Measurements from ENCODE around the gene SLIT1. TPM values are rescaled to one million over a fixed set of nuclear protein-coding genes. Genes with fewer than 3 reads are reported as not detected.

SLIT1 gene
- total RNA-seq, 1 donor from 2014 or later = 0.12 TPM

DNA sequence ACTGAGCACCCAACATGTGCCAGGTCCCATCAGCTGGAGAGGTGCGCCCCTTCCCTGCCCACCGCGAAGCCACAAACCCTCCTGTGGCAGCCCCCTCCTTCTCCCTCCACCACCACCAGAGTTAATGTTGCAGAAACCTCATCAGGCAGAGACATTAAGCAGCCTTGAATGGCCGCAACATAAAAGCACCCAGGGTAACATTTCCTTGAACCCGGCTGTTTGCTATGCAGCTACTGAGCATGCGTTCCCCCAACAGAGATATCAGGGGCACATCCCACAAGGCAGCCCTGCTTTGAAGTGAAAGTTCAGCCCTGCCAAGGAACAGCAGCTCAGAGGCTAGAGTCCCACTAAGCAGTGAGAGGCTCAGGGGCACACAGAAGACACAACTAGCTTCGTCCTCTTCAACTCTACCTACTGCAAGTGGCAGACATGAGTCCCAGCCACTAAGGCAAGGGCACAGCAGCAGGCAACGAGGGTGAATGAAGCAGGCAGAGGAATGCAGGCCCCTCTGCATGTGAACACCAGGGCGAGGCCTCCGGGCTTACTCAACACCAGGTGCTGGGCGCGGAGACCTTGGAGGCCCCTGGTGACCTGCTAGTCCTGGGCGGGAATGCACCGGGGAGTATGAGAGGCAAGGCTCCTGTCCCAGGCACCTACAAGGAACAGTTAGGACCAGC, 107.4 kb downstream of the SLIT1 start:
- no peak overlapping the region for H3K4me3 ChIP-seq (ENCODE audit: low read depth, low read length)
- no peak for DNase-seq (ENCODE audit: low read depth)
- TF ChIP-seq, protein P1, sequence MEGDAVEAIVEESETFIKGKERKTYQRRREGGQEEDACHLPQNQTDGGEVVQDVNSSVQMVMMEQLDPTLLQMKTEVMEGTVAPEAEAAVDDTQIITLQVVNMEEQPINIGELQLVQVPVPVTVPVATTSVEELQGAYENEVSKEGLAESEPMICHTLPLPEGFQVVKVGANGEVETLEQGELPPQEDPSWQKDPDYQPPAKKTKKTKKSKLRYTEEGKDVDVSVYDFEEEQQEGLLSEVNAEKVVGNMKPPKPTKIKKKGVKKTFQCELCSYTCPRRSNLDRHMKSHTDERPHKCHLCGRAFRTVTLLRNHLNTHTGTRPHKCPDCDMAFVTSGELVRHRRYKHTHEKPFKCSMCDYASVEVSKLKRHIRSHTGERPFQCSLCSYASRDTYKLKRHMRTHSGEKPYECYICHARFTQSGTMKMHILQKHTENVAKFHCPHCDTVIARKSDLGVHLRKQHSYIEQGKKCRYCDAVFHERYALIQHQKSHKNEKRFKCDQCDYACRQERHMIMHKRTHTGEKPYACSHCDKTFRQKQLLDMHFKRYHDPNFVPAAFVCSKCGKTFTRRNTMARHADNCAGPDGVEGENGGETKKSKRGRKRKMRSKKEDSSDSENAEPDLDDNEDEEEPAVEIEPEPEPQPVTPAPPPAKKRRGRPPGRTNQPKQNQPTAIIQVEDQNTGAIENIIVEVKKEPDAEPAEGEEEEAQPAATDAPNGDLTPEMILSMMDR (conservative IDR thresholded peaks at IDR 0.05; ENCODE audit: low read depth, low read length) = no peak

DNA sequence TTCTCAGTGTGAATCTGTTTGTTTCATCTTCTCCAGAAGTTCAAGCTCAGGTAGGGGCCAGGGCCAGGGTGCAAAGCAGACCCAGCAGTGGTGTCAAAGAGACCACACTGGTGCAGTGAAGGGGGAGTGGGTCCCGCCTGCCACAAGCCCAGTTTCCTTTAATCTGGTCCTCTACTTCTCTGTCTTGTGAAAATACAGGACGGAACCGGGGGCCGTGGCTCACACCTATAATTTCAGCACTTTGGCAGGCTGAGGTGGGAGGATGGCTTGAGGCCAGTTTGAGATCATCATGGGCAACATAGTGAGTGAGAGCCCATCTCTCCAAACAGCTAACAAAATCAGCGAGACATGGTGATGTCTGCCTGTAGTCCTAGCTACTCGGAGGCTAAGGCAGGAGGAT, 109.0 kb downstream of the SLIT1 start:
- H3K4me3 ChIP-seq (ENCODE audit: low read depth, low read length) = no peak overlapping the region
- TF ChIP-seq, protein P1 (conservative IDR thresholded peaks at IDR 0.05; ENCODE audit: low read depth, low read length) = no peak
- no peak for DNase-seq (ENCODE audit: low read depth)

DNA sequence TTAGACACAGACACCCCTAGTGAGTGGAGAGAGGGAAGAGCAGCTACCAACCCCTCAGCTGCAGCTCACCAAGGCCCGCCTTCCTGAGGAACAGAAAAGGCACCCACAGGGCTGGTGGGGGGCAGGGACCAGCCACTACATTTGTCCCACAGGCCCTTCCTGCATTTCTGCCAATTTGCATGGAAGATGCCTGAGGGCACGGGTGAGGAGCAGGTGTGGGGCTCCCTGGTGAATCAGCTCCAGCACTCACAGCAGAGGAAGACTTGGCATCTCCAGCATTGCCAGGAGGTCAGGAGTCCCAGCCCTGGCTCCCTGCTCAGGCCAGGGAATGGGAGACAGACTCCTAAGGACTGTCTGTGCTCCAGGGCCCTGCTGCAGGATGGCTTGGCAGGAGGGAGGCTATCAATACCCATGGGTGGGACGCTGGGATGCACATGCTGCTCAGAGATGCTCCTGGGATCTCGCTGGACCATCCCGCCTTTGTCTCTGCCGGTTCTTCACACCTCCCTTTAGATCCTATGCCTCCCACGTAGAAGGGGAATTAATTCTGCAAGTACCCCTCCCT, 109.7 kb downstream of the SLIT1 start:
- no peak overlapping the region for H3K4me3 ChIP-seq (ENCODE audit: low read depth, low read length)
- TF ChIP-seq, protein P1 (conservative IDR thresholded peaks at IDR 0.05; ENCODE audit: low read depth, low read length) = no peak
- DNase-seq (ENCODE audit: low read depth) = no peak

DNA sequence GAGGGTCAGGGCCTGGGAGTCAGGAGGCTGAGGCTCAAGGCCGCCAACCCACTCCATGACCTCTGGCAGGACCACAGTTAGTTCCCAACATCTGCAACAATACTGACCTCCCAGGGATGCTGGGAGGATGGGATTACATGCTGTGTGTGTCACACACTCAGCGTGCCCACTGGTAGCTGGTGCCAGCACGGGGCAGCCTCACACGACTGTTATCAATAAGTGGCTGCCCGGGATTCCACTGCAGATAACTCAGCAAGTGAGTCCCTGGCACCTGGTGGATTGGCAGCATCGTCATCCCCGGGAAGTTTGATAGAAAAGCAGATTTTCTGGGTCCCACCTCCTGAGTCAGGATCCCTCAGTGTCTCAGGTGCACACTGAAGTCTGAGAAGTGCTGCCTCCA, 110.3 kb downstream of the SLIT1 start:
- TF ChIP-seq, protein P1 (conservative IDR thresholded peaks at IDR 0.05; ENCODE audit: low read depth, low read length) = no peak
- DNase-seq (ENCODE audit: low read depth) = no peak
- no peak overlapping the region for H3K4me3 ChIP-seq (ENCODE audit: low read depth, low read length)

DNA sequence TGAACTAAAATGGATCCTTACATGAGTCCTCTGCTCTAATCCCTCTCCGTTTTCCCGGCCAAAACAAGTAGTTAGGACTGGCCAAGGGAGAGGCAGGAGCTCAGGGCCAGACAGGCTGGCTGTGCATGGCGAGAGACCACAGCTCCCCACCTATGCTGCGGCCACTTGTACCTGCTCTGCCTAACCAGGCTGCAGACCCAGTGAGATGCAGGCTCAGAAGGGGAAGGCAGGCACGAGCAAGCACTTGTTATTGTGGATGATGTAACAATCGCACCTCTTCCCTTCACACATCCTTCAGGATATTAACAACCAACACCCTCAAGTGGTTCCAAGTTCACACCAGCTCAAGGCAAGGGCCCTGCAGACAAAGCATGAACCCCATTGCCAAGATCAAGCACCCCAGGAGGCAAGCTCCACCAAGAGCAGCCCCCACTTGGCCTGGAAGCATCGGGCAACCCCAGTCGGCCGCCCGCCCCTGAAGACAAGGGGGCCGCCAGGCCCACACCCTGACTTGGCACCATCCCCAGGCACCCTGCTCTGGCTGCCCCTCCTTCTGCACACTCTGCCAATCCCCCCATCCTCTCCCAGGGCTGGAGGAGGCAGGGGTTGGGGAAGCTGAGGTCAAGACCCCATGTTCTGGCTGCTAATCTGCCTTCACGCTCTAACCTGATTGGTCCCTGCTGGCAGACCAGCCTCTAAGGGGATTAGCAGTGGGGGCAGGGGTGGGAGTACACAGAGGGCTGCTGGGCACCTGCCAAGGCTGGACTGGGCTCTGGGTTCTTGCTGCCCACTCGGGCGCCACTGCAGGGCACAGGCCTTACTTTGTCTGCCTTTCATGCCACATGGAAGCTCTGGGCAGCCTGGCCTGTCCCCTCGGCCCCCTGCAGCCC, 111.3 kb downstream of the SLIT1 start:
- TF ChIP-seq, protein P1 (conservative IDR thresholded peaks at IDR 0.05; ENCODE audit: low read depth, low read length) = no peak
- no peak overlapping the region for H3K4me3 ChIP-seq (ENCODE audit: low read depth, low read length)
- no peak for DNase-seq (ENCODE audit: low read depth)

DNA sequence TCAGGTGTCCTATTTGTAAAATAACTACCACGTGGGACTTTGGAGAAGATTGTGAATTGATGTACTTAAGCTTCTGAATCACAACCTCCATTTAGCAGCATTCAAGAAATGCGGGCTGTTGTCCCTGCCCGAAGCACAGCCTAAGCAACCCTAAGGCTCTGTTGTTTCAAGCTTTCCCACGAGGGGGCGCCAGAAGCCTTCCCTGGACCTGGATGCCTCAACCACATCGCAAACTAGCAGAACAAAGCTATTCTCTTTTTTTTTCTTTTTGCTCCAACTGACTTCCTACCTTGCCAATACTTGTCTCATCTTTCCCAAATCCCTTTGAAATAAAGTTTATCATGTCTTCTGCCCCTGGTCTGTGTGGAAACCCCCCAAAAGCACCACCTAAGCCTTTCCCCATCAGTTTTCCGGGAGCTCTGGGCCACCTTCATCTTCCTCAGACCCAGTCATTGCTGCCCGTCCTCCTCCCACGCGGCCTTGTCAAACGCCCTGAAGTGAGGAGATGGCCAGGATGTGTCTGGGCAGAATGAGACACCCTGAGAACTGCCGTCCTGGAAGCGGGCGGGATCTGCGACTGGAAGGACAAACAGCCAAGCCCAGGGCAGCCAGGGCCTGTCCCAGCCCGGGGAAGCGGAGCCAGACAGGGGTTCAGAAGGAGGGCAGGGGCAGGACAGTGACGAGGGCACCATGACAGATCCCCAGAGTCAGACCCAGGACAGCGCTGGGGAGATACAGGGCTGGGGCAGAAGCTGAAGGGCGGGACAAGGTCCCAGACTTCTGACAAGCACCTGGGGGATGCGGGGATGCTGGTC, 112.7 kb downstream of the SLIT1 start:
- no peak for DNase-seq (ENCODE audit: low read depth)
- TF ChIP-seq, protein P1 (conservative IDR thresholded peaks at IDR 0.05; ENCODE audit: low read depth, low read length) = peak; percentile 96
- H3K4me3 ChIP-seq (ENCODE audit: low read depth, low read length) = no peak overlapping the region
